A549 (cell line): Measurements from ENCODE around the gene PCSK6. TPM values are rescaled to one million over a fixed set of nuclear protein-coding genes. Genes with fewer than 3 reads are reported as not detected.
"Not testable (repeated sequence)": the region's sequence is repeated elsewhere in the genome, so short reads cannot be mapped to it uniquely, and the experiment has no call there.

Source experiments
- ATAC-seq, 2 experiments: fragments of 200-7000 bp in 1 of 2; fragments of >200 bp in 1 of 2; cut with Nextera tagmentation in 1 of 2; cut with Tn5 transposase in 1 of 2; 3 replicates each; pipeline versions ENCODE4 v1.8.0 to v1.9.1; 2018 to 2020; ENCODE audit warnings: mild to moderate bottlenecking in 1 of 2, moderate library complexity in 1 of 2
- CTCF ChIA-PET: fragments of 300-600 bp; sonication (Branson Sonifier 250); formaldehyde crosslinking; extraction: SDS; loops from one replicate; lab custom pipeline; 2021; ENCODE audit warnings: antibody characterized with exemption, inconsistent platforms; lab: Yijun Ruan, JAX
- POLR2A ChIA-PET: fragments of 350-600 bp; formaldehyde crosslinking; extraction: SDS; loops from one replicate; lab custom pipeline; 2021; ENCODE audit warnings: antibody characterized with exemption, inconsistent platforms; lab: Yijun Ruan, JAX
- DNase-seq, 2 experiments: peaks; one replicate each; pipeline versions ENCODE4 v3.0.0 to v3.0.0-alpha.2; 2011 to 2016; ENCODE audit warnings: low read depth in 1 of 2, low spot score in 1 of 2
- FAIRE-seq: peaks from 2 replicates; lab custom pipeline; 2011; peaks lifted over from hg19 to GRCh38; lab: Jason Lieb, UNC
- H3K27ac ChIP-seq, 2 experiments: fragments of >200 bp; sonication (Bioruptor Twin); formaldehyde crosslinking; 3 replicates each; pipeline ENCODE4 v1.5.1; 2016 to 2017
- H3K4me1 ChIP-seq: fragments of >200 bp; sonication (Bioruptor Twin); formaldehyde crosslinking; 3 replicates; pipeline ENCODE4 v1.6.1; 2016
- H3K4me2 ChIP-seq: fragments of >200 bp; sonication (Bioruptor Twin); formaldehyde crosslinking; 3 replicates; pipeline ENCODE4 v1.6.1; 2016
- H3K4me3 ChIP-seq: fragments of >200 bp; sonication (Bioruptor Twin); formaldehyde crosslinking; 3 replicates; pipeline ENCODE4 v1.5.1; 2016
- H3K9me3 ChIP-seq: fragments of >200 bp; sonication (Bioruptor Twin); formaldehyde crosslinking; 3 replicates; pipeline ENCODE4 v1.6.1; 2016
- BHLHE40 ChIP-seq: IDR thresholded peaks from 2 replicates; pipeline ENCODE4 v1.6.1; 2012; ENCODE audit warnings: low read depth, low read length, inconsistent platforms
- CBX2 ChIP-seq: fragments of 200-600 bp; sonication (generic); IDR thresholded peaks from 2 replicates; pipeline ENCODE4 v1.6.1; 2016; ENCODE audit warnings: low read depth, mild to moderate bottlenecking, borderline replicate concordance
- CBX8 ChIP-seq: fragments of 200-600 bp; sonication (generic); IDR thresholded peaks from 2 replicates; pipeline ENCODE4 v1.6.1; 2016
- CHD2 ChIP-seq: fragments of 150-350 bp; IDR thresholded peaks from 2 replicates; pipeline ENCODE4 v1.6.1; 2014; ENCODE audit warnings: low read length; ENCODE audit not compliant: partially characterized antibody
- CHD4 ChIP-seq: fragments of 200-600 bp; sonication (generic); IDR thresholded peaks from 2 replicates; pipeline ENCODE4 v1.6.1; 2016; ENCODE audit warnings: antibody characterized with exemption, mild to moderate bottlenecking, borderline replicate concordance
- EHMT2 ChIP-seq: fragments of 200-600 bp; sonication (generic); IDR thresholded peaks from 2 replicates; pipeline ENCODE4 v1.6.1; 2016; ENCODE audit warnings: antibody characterized with exemption, low read depth, mild to moderate bottlenecking, moderate library complexity
- EP300 ChIP-seq, 2 experiments: fragments of >200 bp; sonication (Bioruptor Twin); formaldehyde crosslinking; IDR thresholded peaks; 2 replicates in 1 of 2; 3 replicates in 1 of 2; pipeline ENCODE4 v1.6.1; 2016 to 2017
- ESRRA ChIP-seq: fragments of 150-350 bp; IDR thresholded peaks from 2 replicates; pipeline ENCODE4 v1.6.1; 2014; ENCODE audit warnings: mild to moderate bottlenecking, low read length, borderline replicate concordance
- FOSL2 ChIP-seq, 2 experiments: fragments of 450-650 bp in 1 of 2; fragments of >200 bp in 1 of 2; sonication (Bioruptor Twin) in 1 of 2; formaldehyde crosslinking; IDR thresholded peaks; 2 replicates each; pipeline versions ENCODE4 v1.5.0 to v1.6.1; 2016 to 2020; ENCODE audit warnings: mild to moderate bottlenecking in 1 of 2, moderate library complexity in 1 of 2
- HDAC2 ChIP-seq: fragments of 200-600 bp; sonication (generic); IDR thresholded peaks from 2 replicates; pipeline ENCODE4 v1.6.1; 2016
- HOXA7 ChIP-seq: fragments of 250-450 bp; sonication (Bioruptor Pico); IDR thresholded peaks from 2 replicates; pipeline ENCODE4 v1.5.0; 2020; ENCODE audit warnings: mild to moderate bottlenecking, moderate library complexity
- KDM5A ChIP-seq: fragments of 200-600 bp; sonication (generic); IDR thresholded peaks from 2 replicates; pipeline ENCODE4 v1.6.1; 2016; ENCODE audit warnings: antibody characterized with exemption, mild to moderate bottlenecking
- MYC ChIP-seq: IDR thresholded peaks from 2 replicates; pipeline ENCODE4 v1.6.1; 2012; ENCODE audit warnings: mild to moderate bottlenecking, inconsistent platforms, low read length, improper control_type of control experiment, borderline replicate concordance
- RCOR1 ChIP-seq: fragments of 150-350 bp; IDR thresholded peaks from 2 replicates; pipeline ENCODE4 v1.6.1; 2014; ENCODE audit warnings: antibody characterized with exemption, low read length, low read depth
- SREBF2 ChIP-seq: fragments of 450-650 bp; IDR thresholded peaks from 2 replicates; pipeline ENCODE4 v1.6.1; 2014; ENCODE audit warnings: mild to moderate bottlenecking, moderate library complexity
- TP53 ChIP-seq: fragments of 250-450 bp; sonication (Bioruptor Pico); IDR thresholded peaks from 2 replicates; pipeline ENCODE4 v1.5.0; 2021; ENCODE audit warnings: mild to moderate bottlenecking, moderate library complexity
- ZC3H11A ChIP-seq: fragments of 450-650 bp; IDR thresholded peaks from 2 replicates; pipeline ENCODE4 v1.6.1; 2014; ENCODE audit warnings: antibody characterized with exemption, mild to moderate bottlenecking
- ZFP36 ChIP-seq: fragments of 450-650 bp; IDR thresholded peaks from 2 replicates; pipeline ENCODE4 v1.6.1; 2014; ENCODE audit warnings: borderline replicate concordance; ENCODE audit not compliant: partially characterized antibody
- WGBS: methylation state at CpG from one replicate; pipeline ENCODE4 v1.1.6; 2017; ENCODE audit errors: missing lambda C conversion rate; 5-methylcytosine and 5-hydroxymethylcytosine counted together
- polyA plus RNA-seq, 4 experiments: library from polyadenylated mRNA; depleted of rRNA in 3 of 4; stranded (reverse); fragments of >200 nt; fragmentation: RNase III in 1 of 4; extraction: RNeasy Plus Mini Kit Qiagen cat#74134 plus additional on column Dnase treatment in 1 of 4; gene quantifications; 2 replicates in 3 of 4; 3 replicates in 1 of 4; pipeline ENCODE4 v1.2.3, GENCODE V29; 2011 to 2017
- TF ChIP-seq, protein P1 (sequence below): fragments of >200 bp; sonication (Bioruptor Twin); formaldehyde crosslinking; IDR thresholded peaks from 3 replicates; pipeline ENCODE4 v1.5.1; 2016
- TF ChIP-seq, protein P2 (sequence below): fragments of 250-450 bp; sonication (Bioruptor Pico); IDR thresholded peaks from 2 replicates; pipeline ENCODE4 v1.5.0; 2021; ENCODE audit warnings: mild to moderate bottlenecking, moderate library complexity, borderline replicate concordance
- TF ChIP-seq, protein P3 (sequence below): IDR thresholded peaks from 2 replicates; pipeline ENCODE4 v1.6.1; 2012; ENCODE audit warnings: low read depth, borderline replicate concordance
- TF ChIP-seq, protein P4 (sequence below): IDR thresholded peaks from 2 replicates; pipeline ENCODE4 v1.6.1; 2012
- TF ChIP-seq, protein P5 (sequence below): fragments of 150-350 bp; IDR thresholded peaks from 2 replicates; pipeline ENCODE4 v1.6.1; 2014; ENCODE audit warnings: low read depth, mild to moderate bottlenecking, low read length

Gene PCSK6
- polyA plus RNA-seq, 2 of the 4 experiments (the other 2 are of a cell fraction): 10.0 to 15.2 TPM

DNA sequence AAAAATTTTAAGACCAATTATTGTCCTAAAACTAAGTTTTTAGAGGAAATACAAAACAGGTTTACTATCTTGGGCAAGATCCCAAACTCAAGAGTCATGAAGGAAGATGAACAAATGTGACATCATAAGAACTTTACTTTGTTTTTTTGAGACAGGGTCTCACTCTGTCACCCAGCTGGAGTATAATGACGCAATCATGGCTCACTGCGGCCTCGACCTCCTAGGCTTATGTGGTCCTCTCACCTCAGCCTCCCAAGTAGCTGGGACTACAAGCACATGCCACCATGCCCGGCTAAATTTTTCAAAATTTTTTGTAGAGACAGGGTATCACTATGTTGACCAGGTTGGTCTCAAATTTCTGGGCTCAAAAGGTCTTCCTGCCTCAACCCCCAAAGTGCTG, 69.3 kb downstream of the PCSK6 start:
- POLR2A ChIA-PET: no interaction called here
- CTCF ChIA-PET: no interaction called here
- WGBS: 89% methylated on average over 4 of the region's 4 CpGs

DNA sequence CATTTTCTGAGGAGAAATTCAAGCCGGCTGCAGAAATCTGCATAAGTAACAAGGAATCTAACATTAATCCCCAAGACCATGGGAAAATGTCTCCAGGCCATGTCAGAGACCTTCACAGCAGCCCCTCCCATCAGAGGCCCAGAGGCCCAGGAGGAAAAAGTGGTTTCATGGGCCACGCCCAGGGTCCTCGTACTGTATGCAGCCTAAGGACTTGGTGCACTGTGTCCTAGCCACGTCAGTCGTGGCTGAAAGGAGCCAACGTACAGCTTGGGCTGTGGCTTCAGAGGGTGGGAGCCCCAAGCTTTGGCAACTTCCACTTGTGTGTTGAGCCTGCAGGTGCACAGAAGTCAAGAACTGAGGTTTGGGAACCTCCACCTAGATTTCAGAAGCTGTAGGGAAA, 73.0 kb downstream of the PCSK6 start:
- not testable (repeated sequence) for FAIRE-seq

More for the DNA sequence above, 69.3 kb downstream of the PCSK6 start:
- no peak overlapping the region for H3K4me2 ChIP-seq
- ATAC-seq (no peak), FAIRE-seq (no peak), DNase-seq (no peak)
- no peak overlapping the region for H3K4me3 ChIP-seq
- no peak overlapping the region for H3K27ac ChIP-seq
- H3K9me3 ChIP-seq: no peaks in the 10 kb centered on the region
- H3K4me1 ChIP-seq: no peaks in the 10 kb centered on the region
- no peak for TF ChIP-seq EP300 (IDR thresholded peaks at IDR 0.05)
- TF ChIP-seq FOSL2 (IDR thresholded peaks at IDR 0.05): no peak
- TF ChIP-seq FOSL2 (CRISPR knock-in tag; IDR thresholded peaks at IDR 0.05): no peak
- no peak for TF ChIP-seq CHD2
- no peak for TF ChIP-seq EHMT2
- TF ChIP-seq ZFP36: no peak
- TF ChIP-seq, protein P1, sequence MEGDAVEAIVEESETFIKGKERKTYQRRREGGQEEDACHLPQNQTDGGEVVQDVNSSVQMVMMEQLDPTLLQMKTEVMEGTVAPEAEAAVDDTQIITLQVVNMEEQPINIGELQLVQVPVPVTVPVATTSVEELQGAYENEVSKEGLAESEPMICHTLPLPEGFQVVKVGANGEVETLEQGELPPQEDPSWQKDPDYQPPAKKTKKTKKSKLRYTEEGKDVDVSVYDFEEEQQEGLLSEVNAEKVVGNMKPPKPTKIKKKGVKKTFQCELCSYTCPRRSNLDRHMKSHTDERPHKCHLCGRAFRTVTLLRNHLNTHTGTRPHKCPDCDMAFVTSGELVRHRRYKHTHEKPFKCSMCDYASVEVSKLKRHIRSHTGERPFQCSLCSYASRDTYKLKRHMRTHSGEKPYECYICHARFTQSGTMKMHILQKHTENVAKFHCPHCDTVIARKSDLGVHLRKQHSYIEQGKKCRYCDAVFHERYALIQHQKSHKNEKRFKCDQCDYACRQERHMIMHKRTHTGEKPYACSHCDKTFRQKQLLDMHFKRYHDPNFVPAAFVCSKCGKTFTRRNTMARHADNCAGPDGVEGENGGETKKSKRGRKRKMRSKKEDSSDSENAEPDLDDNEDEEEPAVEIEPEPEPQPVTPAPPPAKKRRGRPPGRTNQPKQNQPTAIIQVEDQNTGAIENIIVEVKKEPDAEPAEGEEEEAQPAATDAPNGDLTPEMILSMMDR: no peak
- no peak for TF ChIP-seq TP53
- TF ChIP-seq BHLHE40: no peak
- no peak for TF ChIP-seq ESRRA
- TF ChIP-seq CHD4: no peak
- TF ChIP-seq ZC3H11A: no peak
- no peak for TF ChIP-seq HOXA7 (CRISPR knock-in tag)
- no peak for TF ChIP-seq RCOR1
- TF ChIP-seq HDAC2: no peak
- no peak for TF ChIP-seq SREBF2
- TF ChIP-seq, protein P2, sequence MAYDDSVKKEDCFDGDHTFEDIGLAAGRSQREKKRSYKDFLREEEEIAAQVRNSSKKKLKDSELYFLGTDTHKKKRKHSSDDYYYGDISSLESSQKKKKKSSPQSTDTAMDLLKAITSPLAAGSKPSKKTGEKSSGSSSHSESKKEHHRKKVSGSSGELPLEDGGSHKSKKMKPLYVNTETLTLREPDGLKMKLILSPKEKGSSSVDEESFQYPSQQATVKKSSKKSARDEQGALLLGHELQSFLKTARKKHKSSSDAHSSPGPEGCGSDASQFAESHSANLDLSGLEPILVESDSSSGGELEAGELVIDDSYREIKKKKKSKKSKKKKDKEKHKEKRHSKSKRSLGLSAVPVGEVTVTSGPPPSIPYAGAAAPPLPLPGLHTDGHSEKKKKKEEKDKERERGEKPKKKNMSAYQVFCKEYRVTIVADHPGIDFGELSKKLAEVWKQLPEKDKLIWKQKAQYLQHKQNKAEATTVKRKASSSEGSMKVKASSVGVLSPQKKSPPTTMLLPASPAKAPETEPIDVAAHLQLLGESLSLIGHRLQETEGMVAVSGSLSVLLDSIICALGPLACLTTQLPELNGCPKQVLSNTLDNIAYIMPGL: no peak
- TF ChIP-seq CBX8: no peak

DNA sequence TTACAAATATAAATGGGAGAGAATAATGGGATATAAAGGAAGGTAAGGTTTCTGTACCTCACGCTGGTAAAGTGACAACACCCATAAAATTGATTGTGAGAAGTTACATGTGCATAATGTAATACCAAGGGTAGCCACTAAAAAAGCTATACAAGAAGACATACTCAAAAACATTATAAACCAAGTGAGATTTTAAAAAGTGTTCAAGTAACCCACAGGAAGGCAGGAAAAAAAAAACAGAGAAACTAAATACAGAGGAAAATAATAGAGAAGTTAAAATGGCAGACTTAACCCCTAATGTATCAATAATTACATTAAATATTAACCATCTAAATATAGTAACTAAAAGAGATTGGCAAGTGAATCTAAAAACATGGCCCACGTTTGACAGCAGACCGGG, 76.3 kb downstream of the PCSK6 start:
- 65% methylated on average over 3 of the region's 3 CpGs for WGBS
- no peak overlapping the region for H3K27ac ChIP-seq
- ChIA-PET CTCF (no interaction called here), POLR2A (no interaction called here)
- TF ChIP-seq HOXA7 (CRISPR knock-in tag): no peak
- TF ChIP-seq, protein P3, sequence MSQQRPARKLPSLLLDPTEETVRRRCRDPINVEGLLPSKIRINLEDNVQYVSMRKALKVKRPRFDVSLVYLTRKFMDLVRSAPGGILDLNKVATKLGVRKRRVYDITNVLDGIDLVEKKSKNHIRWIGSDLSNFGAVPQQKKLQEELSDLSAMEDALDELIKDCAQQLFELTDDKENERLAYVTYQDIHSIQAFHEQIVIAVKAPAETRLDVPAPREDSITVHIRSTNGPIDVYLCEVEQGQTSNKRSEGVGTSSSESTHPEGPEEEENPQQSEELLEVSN: no peak
- TF ChIP-seq KDM5A: no peak
- TF ChIP-seq, protein P1: no peak
- TF ChIP-seq, protein P4, sequence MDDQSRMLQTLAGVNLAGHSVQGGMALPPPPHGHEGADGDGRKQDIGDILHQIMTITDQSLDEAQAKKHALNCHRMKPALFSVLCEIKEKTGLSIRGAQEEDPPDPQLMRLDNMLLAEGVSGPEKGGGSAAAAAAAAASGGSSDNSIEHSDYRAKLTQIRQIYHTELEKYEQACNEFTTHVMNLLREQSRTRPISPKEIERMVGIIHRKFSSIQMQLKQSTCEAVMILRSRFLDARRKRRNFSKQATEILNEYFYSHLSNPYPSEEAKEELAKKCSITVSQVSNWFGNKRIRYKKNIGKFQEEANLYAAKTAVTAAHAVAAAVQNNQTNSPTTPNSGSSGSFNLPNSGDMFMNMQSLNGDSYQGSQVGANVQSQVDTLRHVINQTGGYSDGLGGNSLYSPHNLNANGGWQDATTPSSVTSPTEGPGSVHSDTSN: no peak
- no peak for TF ChIP-seq CBX2
- TF ChIP-seq, protein P5, sequence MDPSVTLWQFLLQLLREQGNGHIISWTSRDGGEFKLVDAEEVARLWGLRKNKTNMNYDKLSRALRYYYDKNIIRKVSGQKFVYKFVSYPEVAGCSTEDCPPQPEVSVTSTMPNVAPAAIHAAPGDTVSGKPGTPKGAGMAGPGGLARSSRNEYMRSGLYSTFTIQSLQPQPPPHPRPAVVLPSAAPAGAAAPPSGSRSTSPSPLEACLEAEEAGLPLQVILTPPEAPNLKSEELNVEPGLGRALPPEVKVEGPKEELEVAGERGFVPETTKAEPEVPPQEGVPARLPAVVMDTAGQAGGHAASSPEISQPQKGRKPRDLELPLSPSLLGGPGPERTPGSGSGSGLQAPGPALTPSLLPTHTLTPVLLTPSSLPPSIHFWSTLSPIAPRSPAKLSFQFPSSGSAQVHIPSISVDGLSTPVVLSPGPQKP: no peak
- TF ChIP-seq, protein P2: no peak
- TF ChIP-seq MYC: no peak
- TF ChIP-seq RCOR1: no peak
- DNase-seq (no peak), FAIRE-seq (no peak), ATAC-seq (no peak)
- H3K4me1 ChIP-seq: no peaks in the 10 kb centered on the region
- H3K4me2 ChIP-seq: no peak overlapping the region
- H3K4me3 ChIP-seq: no peak overlapping the region
- H3K9me3 ChIP-seq: no peaks in the 10 kb centered on the region

More for the DNA sequence above, 73.0 kb downstream of the PCSK6 start:
- H3K4me3 ChIP-seq, H3K27ac ChIP-seq, H3K4me1 ChIP-seq, H3K4me2 ChIP-seq, H3K9me3 ChIP-seq, CTCF ChIA-PET, DNase-seq, POLR2A ChIA-PET, ATAC-seq: not testable (repeated sequence)
- 93% methylated on average over 6 of the region's 6 CpGs for WGBS
